Measurements from ENCODE around the gene A2M. TPM values are rescaled to one million over a fixed set of nuclear protein-coding genes. Genes with fewer than 3 reads are reported as not detected.

Gene A2M
- total RNA-seq, 1 experiment from 2014 or later = not detected

DNA sequence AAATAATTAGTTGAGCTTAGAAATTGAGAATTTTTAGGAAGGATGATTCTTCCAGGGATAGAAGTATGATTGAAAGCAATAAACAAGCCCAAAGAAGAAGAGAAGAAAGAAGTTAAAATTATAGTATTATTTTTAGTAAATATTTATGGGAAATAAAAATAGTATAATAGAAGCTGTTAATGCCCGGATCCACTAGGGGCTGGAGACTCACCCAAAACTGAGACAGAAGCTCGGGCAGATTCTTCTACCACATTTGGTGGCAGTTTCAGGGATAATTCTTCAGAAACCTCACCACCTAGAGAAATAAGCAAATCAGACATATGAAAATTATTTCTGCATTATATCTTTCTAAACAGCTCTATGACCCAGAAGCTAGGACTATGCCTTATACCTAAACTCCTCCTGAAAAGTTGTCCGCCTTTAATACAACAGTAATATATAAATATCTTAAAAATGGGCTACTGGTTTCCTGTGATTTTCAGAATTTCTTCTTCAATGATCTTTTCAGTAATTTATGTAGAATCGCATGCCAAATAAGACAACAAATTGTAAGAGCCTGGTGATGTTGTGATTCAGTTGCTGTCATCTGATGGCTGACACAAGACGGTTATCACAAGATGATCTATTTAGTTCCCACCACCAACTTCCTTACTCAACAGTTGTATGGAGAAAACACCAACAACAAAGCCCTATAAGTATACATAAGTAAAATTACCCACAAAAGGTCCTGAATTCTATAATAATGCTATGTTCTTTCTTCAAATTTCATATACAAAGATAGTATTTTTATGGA, 35.6 kb downstream of the A2M start:
- no peak overlapping the region for H3K27ac ChIP-seq (ENCODE audit: low read length)
- ChIA-PET CTCF (interaction anchor here (0.7 kb wide), 1 partner anchor 414 kb away, joined by 8 read pairs; no protein-coding TSS in a partner anchor), POLR2A (ENCODE audit: unreplicated experiment) (no interaction called here)
- H3K4me1 ChIP-seq (ENCODE audit: insufficient read depth, low read length) = no peaks in the 10 kb centered on the region
- TF ChIP-seq EZH2phosphoT487 (IDR thresholded peaks at IDR 0.05; ENCODE audit: borderline replicate concordance, low read length) (no peak), EZH2 (IDR thresholded peaks at IDR 0.05; ENCODE audit: low read length, unreplicated experiment) (no peak)
- TF ChIP-seq, protein P1, sequence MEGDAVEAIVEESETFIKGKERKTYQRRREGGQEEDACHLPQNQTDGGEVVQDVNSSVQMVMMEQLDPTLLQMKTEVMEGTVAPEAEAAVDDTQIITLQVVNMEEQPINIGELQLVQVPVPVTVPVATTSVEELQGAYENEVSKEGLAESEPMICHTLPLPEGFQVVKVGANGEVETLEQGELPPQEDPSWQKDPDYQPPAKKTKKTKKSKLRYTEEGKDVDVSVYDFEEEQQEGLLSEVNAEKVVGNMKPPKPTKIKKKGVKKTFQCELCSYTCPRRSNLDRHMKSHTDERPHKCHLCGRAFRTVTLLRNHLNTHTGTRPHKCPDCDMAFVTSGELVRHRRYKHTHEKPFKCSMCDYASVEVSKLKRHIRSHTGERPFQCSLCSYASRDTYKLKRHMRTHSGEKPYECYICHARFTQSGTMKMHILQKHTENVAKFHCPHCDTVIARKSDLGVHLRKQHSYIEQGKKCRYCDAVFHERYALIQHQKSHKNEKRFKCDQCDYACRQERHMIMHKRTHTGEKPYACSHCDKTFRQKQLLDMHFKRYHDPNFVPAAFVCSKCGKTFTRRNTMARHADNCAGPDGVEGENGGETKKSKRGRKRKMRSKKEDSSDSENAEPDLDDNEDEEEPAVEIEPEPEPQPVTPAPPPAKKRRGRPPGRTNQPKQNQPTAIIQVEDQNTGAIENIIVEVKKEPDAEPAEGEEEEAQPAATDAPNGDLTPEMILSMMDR (conservative IDR thresholded peaks at IDR 0.05; ENCODE audit: low read depth, low read length) = no peak
- no peaks in the 10 kb centered on the region for H3F3A ChIP-seq (ENCODE audit: low read length, unreplicated experiment)
- 0 out of 2 replicates have a peak, but pooled peaks cover 3% of the 10 kb centered on the region for H3K9me3 ChIP-seq (ENCODE audit: low read length)
- no peak overlapping the region for H3K4me3 ChIP-seq (ENCODE audit: low read length)
- H3K9ac ChIP-seq (ENCODE audit: low read length) = no peak overlapping the region
- H3K9me2 ChIP-seq (replicated peaks; ENCODE audit: low read length) = no peaks in the 10 kb centered on the region
- ATAC-seq (no peak), DNase-seq (no peak)
- BruUV-seq (replicated peaks) = no TSS peak
- no peaks in the 10 kb centered on the region for H3K36me3 ChIP-seq (ENCODE audit: low read depth, low read length)
- no peaks in the 10 kb centered on the region for H3K27me3 ChIP-seq (ENCODE audit: low read length)
- H2AFZ ChIP-seq (ENCODE audit: low read length) = no peak overlapping the region
- H3K79me2 ChIP-seq (ENCODE audit: low read length) = no peaks in the 10 kb centered on the region
- H3K4me2 ChIP-seq (ENCODE audit: low read length) = no peak overlapping the region
- no peaks in the 10 kb centered on the region for H4K20me1 ChIP-seq (ENCODE audit: low read length)
- intact Hi-C loops (cut with micrococcal nuclease) = no loop called here

DNA sequence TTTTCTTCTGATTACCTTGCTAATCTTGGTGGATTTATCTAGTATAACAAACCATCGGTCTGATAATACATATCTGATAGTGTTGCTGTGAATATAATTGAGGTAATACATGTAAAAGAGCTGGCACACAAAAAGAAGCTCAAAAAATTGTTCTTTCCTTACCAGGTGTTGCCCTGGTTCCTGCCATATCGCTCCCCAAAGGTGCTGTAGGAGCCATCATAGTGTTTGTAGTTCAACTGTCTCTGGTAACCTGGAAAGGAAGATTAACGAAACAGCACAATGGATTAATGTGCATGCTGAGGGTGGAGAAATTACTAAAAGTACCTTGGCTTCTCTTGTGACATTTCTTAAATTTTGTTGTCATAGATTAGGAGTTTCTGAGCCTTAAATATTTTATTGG, 36.6 kb downstream of the A2M start:
- ATAC-seq (no peak), DNase-seq (no peak)
- Histone ChIP-seq H3K9me3 (ENCODE audit: low read length) (0 out of 2 replicates have a peak, but pooled peaks cover under 1% of the 10 kb centered on the region), H2AFZ (ENCODE audit: low read length) (no peak overlapping the region), H3K9me2 (replicated peaks; ENCODE audit: low read length) (no peaks in the 10 kb centered on the region), H3K9ac (ENCODE audit: low read length) (no peak overlapping the region), H3F3A (ENCODE audit: low read length, unreplicated experiment) (no peaks in the 10 kb centered on the region), H4K20me1 (ENCODE audit: low read length) (no peaks in the 10 kb centered on the region), H3K4me2 (ENCODE audit: low read length) (no peak overlapping the region), H3K4me1 (ENCODE audit: insufficient read depth, low read length) (no peaks in the 10 kb centered on the region), H3K79me2 (ENCODE audit: low read length) (no peaks in the 10 kb centered on the region), H3K27me3 (ENCODE audit: low read length) (no peaks in the 10 kb centered on the region), H3K4me3 (ENCODE audit: low read length) (no peak overlapping the region), H3K36me3 (ENCODE audit: low read depth, low read length) (no peaks in the 10 kb centered on the region), H3K27ac (ENCODE audit: low read length) (no peak overlapping the region)
- no TSS peak for BruUV-seq (replicated peaks)
- intact Hi-C loops (cut with micrococcal nuclease) = no loop called here
- POLR2A ChIA-PET (ENCODE audit: unreplicated experiment) = no interaction called here
- no peak for TF ChIP-seq EZH2 (IDR thresholded peaks at IDR 0.05; ENCODE audit: low read length, unreplicated experiment)
- TF ChIP-seq, protein P1 (conservative IDR thresholded peaks at IDR 0.05; ENCODE audit: low read depth, low read length) = no peak
- no peak for TF ChIP-seq EZH2phosphoT487 (IDR thresholded peaks at IDR 0.05; ENCODE audit: borderline replicate concordance, low read length)
- CTCF ChIA-PET = no interaction called here

All from PC-3 (cell line).